GM10266 (cell line): ENCODE data around the gene CD9.
A peak's percentile ranks its signal among the peaks of the same experiment; 100 is the strongest.

Experiments
- DNase-seq: peaks from one replicate; pipeline ENCODE4 v3.0.0; 2012; ENCODE audit errors: extremely low spot score
- CTCF ChIP-seq: IDR thresholded peaks from 2 replicates; pipeline ENCODE4 v1.5.1; 2012; ENCODE audit warnings: mild to moderate bottlenecking, low read depth; ENCODE audit not compliant: control insufficient read depth, insufficient read depth; ENCODE audit errors: missing control alignments

CD9 gene

GRCh38 chr12:6275928-6276887, 76.0 kb downstream of the CD9 start:
- no peak for DNase-seq

GRCh38 chr12:6276956-6277620, 76.9 kb downstream of the CD9 start:
- DNase-seq = no peak
- TF ChIP-seq CTCF = no peak

More at GRCh38 chr12:6275928-6276887, 76.0 kb downstream of the CD9 start:
- TF ChIP-seq CTCF = no peak

- peak; percentile 63 for DNase-seq
- TF ChIP-seq CTCF = no peak
Measured at GRCh38 chr12:6277982-6278438, 77.8 kb downstream of the CD9 start.

- peak; percentile 94 for TF ChIP-seq CTCF
- peak; percentile 91 for DNase-seq
Measured at GRCh38 chr12:6278439-6279255, 78.4 kb downstream of the CD9 start.

GRCh38 chr12:6279256-6279628, 79.0 kb downstream of the CD9 start:
- no peak for TF ChIP-seq CTCF
- no peak for DNase-seq

- TF ChIP-seq CTCF = no peak
- DNase-seq = no peak
Measured at GRCh38 chr12:6279631-6280030, 79.4 kb downstream of the CD9 start.
